HEK293 (cell line): Measurements from ENCODE around the gene PDLIM4.

Experiments used
- CTCF ChIA-PET: fragments of 350-600 bp; formaldehyde crosslinking; extraction: SDS; loops from one replicate; lab custom pipeline; 2021; ENCODE audit warnings: antibody characterized with exemption; lab: Yijun Ruan, JAX
- POLR2A ChIA-PET: fragments of 300-600 bp; formaldehyde crosslinking; extraction: SDS; loops from one replicate; lab custom pipeline; 2020; ENCODE audit warnings: antibody characterized with exemption, inconsistent platforms; lab: Yijun Ruan, JAX
- H3K27ac ChIP-seq: fragments of 200-500 bp; sonication (Bioruptor generic); 2 replicates; pipeline ENCODE4 v1.5.1; 2014; ENCODE audit warnings: low read depth, low read length, control low read depth, inconsistent platforms; ENCODE audit errors: extremely low read depth
- H3K36me3 ChIP-seq, 2 experiments: fragments of 200-500 bp in 1 of 2; sonication (Bioruptor generic) in 1 of 2; 1 replicate in 1 of 2; 2 replicates in 1 of 2; pipeline ENCODE4 v1.5.1; 2014 to 2017; ENCODE audit warnings: inconsistent platforms in 2 of 2, low read length in 2 of 2; ENCODE audit not compliant: control insufficient read depth in 2 of 2, insufficient read depth in 1 of 2
- H3K4me1 ChIP-seq: fragments of 200-500 bp; sonication (Bioruptor generic); 2 replicates; pipeline ENCODE4 v1.5.1; 2014; ENCODE audit warnings: mild to moderate bottlenecking, low read length, inconsistent platforms; ENCODE audit not compliant: control insufficient read depth, insufficient read depth
- H3K4me3 ChIP-seq: 2 replicates; pipeline ENCODE4 v1.5.1; 2011; ENCODE audit warnings: low read depth, mild to moderate bottlenecking, control low read depth, low read length, moderate library complexity
- H3K9me3 ChIP-seq: fragments of 200-500 bp; sonication (Bioruptor generic); 2 replicates; pipeline ENCODE4 v1.5.1; 2014; ENCODE audit warnings: low read depth, low read length, inconsistent platforms; ENCODE audit not compliant: control insufficient read depth, insufficient read depth
- EGR2 ChIP-seq: fragments of 450-650 bp; formaldehyde crosslinking; IDR thresholded peaks from 2 replicates; pipeline ENCODE4 v1.5.1; 2016; ENCODE audit warnings: low read depth, missing biosample characterization, missing genetic modification characterization
- GLIS2 ChIP-seq: fragments of 450-650 bp; formaldehyde crosslinking; IDR thresholded peaks from 2 replicates; pipeline ENCODE4 v1.5.1; 2016; ENCODE audit warnings: missing biosample characterization, missing genetic modification characterization
- KLF1 ChIP-seq: fragments of 450-650 bp; formaldehyde crosslinking; IDR thresholded peaks from 2 replicates; pipeline ENCODE4 v1.5.1; 2016; ENCODE audit warnings: missing biosample characterization, missing genetic modification characterization
- MZF1 ChIP-seq: fragments of 450-650 bp; formaldehyde crosslinking; IDR thresholded peaks from 2 replicates; pipeline ENCODE4 v1.5.1; 2017; ENCODE audit warnings: missing biosample characterization, missing genetic modification characterization, borderline replicate concordance
- ZFP69B ChIP-seq: fragments of 450-650 bp; formaldehyde crosslinking; IDR thresholded peaks from 2 replicates; pipeline ENCODE4 v1.5.1; 2016; ENCODE audit warnings: missing biosample characterization, missing genetic modification characterization
- ZNF169 ChIP-seq: fragments of 450-650 bp; formaldehyde crosslinking; IDR thresholded peaks from 2 replicates; pipeline ENCODE4 v1.5.1; 2016; ENCODE audit warnings: missing biosample characterization, missing genetic modification characterization
- ZNF2 ChIP-seq: fragments of 450-650 bp; formaldehyde crosslinking; IDR thresholded peaks from 2 replicates; pipeline ENCODE4 v1.5.1; 2016; ENCODE audit warnings: missing biosample characterization, missing genetic modification characterization
- ZNF302 ChIP-seq: fragments of 450-650 bp; formaldehyde crosslinking; IDR thresholded peaks from 2 replicates; pipeline ENCODE4 v1.5.1; 2016; ENCODE audit warnings: missing biosample characterization, missing genetic modification characterization, low read depth
- ZNF341 ChIP-seq: fragments of 450-650 bp; formaldehyde crosslinking; IDR thresholded peaks from 2 replicates; pipeline ENCODE4; 2016; ENCODE audit warnings: low read depth, missing biosample characterization, missing genetic modification characterization
- ZNF350 ChIP-seq: fragments of 450-650 bp; formaldehyde crosslinking; IDR thresholded peaks from 2 replicates; pipeline ENCODE4 v1.5.0; 2017; ENCODE audit warnings: missing biosample characterization, mild to moderate bottlenecking, missing genetic modification characterization
- ZNF391 ChIP-seq: fragments of 450-650 bp; formaldehyde crosslinking; IDR thresholded peaks from 2 replicates; pipeline ENCODE4 v1.5.1; 2016; ENCODE audit warnings: low read depth, missing biosample characterization, missing genetic modification characterization, borderline replicate concordance
- ZNF426 ChIP-seq: fragments of 450-650 bp; formaldehyde crosslinking; IDR thresholded peaks from 2 replicates; pipeline ENCODE4 v1.5.1; 2017; ENCODE audit warnings: missing biosample characterization, missing genetic modification characterization, mild to moderate bottlenecking, inconsistent platforms, moderate library complexity
- ZNF521 ChIP-seq: fragments of 450-650 bp; formaldehyde crosslinking; IDR thresholded peaks from 2 replicates; pipeline ENCODE4 v1.5.1; 2017; ENCODE audit warnings: missing biosample characterization, mild to moderate bottlenecking, missing genetic modification characterization
- ZNF558 ChIP-seq: fragments of 450-650 bp; formaldehyde crosslinking; IDR thresholded peaks from 2 replicates; pipeline ENCODE4 v1.5.1; 2016; ENCODE audit warnings: missing biosample characterization, missing genetic modification characterization
- ZNF561 ChIP-seq: fragments of 450-650 bp; IDR thresholded peaks from 2 replicates; pipeline ENCODE4 v1.5.1; 2018; ENCODE audit warnings: missing biosample characterization, missing genetic modification characterization, borderline replicate concordance
- ZNF701 ChIP-seq: fragments of 450-650 bp; formaldehyde crosslinking; IDR thresholded peaks from 2 replicates; pipeline ENCODE4 v1.5.1; 2016; ENCODE audit warnings: missing biosample characterization, missing genetic modification characterization
- ZNF791 ChIP-seq: fragments of 450-650 bp; formaldehyde crosslinking; IDR thresholded peaks from 2 replicates; pipeline ENCODE4 v1.5.1; 2016; ENCODE audit warnings: missing biosample characterization, missing genetic modification characterization
- TF ChIP-seq, protein P1 (sequence below): fragments of 450-650 bp; formaldehyde crosslinking; IDR thresholded peaks from 2 replicates; pipeline ENCODE4 v1.5.1; 2016; ENCODE audit warnings: missing biosample characterization, missing genetic modification characterization

Gene PDLIM4

DNA sequence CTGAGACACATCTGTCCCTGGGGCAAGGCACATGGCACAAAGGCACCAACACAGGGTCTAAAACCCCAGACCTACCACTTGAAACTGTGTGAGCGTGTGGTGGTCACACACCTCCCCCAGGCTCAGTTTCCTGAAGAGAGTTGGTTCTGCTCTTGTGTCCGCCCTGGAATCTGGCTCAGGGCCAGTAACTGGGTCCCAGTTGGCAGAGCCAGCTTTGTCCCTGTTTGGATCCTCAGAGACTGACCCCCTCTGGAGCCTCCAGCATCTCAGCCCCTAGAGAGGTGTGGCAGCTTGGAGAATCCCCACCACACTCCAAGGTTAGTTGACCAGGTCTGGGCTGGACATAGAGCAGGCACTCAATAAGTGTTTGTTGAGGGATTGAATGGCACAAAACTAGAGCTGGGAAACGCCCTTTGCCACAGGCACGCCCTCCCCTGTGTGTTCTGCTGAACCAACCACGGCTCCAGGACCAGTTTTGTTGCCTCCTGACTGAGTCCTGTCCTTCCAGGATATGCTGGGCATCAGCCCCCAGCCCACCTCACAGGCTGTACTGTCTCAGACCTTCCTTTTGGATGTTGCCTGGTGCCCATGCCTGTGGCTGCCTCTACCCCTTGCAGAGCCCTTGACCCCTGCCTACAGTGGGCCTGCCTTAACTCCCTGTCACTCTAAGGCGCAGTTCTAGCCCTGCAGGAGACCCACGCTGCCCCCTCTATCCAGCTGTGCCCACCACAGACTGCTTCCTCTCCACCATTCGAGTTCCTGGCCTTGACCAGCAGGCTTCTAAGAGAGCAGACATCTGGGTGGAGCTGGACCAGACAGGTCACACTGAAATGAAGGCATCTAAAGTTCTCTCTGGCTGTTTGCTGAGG is 3.8 kb upstream of the PDLIM4 start:
- no peak overlapping the region for H3K4me3 ChIP-seq
- H3K9me3 ChIP-seq, result no peaks in the 10 kb centered on the region
- H3K27ac ChIP-seq, result no peak overlapping the region
- no peaks in the 10 kb centered on the region for H3K4me1 ChIP-seq
- H3K36me3 ChIP-seq, result no peaks in the 10 kb centered on the region
- CTCF ChIA-PET, result interaction anchor here (0.9 to 1.4 kb wide), 2 partner anchors 11 to 15 kb away, joined by 4 to 5 read pairs; no protein-coding TSS in a partner anchor
- POLR2A ChIA-PET, result no interaction called here
- TF ChIP-seq ZNF701 (tag by site-specific recombination) (no peak), ZNF2 (tag by site-specific recombination) (no peak), KLF1 (peak; percentile 46; the same call in 1 of the 2 replicates), ZNF558 (no peak), ZNF426 (no peak), ZNF391 (tag by site-specific recombination) (no peak), MZF1 (no peak)
- TF ChIP-seq, protein P1, sequence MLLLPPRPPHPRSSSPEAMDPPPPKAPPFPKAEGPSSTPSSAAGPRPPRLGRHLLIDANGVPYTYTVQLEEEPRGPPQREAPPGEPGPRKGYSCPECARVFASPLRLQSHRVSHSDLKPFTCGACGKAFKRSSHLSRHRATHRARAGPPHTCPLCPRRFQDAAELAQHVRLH (tag by site-specific recombination), result no peak

DNA sequence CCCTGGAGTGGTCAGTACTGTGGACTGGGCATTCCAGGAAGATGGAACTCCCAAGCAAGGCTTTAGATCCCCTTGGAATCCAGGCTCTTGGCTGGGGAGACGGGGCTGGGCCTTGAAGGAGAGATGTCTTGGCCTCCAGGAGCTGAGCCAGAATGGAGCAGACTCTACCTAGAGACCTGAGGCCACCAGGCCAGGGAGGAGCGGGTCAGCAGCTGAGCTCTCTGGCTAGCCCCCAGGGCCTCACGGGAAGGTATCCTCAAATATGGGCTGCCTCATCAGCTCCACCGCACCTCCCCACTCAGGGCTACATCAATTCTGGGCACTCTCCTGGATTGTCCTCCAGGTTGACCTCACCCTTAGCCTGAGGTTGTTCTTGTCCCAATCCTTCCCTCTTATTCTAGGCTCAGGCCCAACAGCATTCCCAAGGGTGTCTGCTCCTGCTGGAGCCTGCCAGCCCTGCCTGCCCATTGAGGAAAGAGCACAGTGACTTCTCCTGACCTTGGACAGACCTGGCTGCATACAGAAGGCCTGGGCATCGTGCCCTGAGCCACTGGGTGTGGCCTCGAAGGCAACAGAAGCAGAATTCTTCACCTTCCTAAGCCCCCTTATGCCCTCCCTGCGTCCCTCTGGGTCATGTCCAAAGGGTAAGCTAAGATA is 3.0 kb upstream of the PDLIM4 start:
- POLR2A ChIA-PET, result no interaction called here
- H3K9me3 ChIP-seq, result no peaks in the 10 kb centered on the region
- no peak for TF ChIP-seq ZNF521 (tag by site-specific recombination)
- TF ChIP-seq ZNF302 (tag by site-specific recombination), result no peak
- TF ChIP-seq ZNF561 (tag by site-specific recombination), result no peak
- no peak for TF ChIP-seq ZNF341 (tag by site-specific recombination)
- H3K4me3 ChIP-seq, result no peak overlapping the region
- no peaks in the 10 kb centered on the region for H3K36me3 ChIP-seq
- CTCF ChIA-PET, result interaction anchor here (0.6 to 1.4 kb wide), 3 partner anchors 11 to 239 kb away, joined by 4 to 5 read pairs (median 4); no protein-coding TSS in a partner anchor
- no peak overlapping the region for H3K27ac ChIP-seq
- no peaks in the 10 kb centered on the region for H3K4me1 ChIP-seq

DNA sequence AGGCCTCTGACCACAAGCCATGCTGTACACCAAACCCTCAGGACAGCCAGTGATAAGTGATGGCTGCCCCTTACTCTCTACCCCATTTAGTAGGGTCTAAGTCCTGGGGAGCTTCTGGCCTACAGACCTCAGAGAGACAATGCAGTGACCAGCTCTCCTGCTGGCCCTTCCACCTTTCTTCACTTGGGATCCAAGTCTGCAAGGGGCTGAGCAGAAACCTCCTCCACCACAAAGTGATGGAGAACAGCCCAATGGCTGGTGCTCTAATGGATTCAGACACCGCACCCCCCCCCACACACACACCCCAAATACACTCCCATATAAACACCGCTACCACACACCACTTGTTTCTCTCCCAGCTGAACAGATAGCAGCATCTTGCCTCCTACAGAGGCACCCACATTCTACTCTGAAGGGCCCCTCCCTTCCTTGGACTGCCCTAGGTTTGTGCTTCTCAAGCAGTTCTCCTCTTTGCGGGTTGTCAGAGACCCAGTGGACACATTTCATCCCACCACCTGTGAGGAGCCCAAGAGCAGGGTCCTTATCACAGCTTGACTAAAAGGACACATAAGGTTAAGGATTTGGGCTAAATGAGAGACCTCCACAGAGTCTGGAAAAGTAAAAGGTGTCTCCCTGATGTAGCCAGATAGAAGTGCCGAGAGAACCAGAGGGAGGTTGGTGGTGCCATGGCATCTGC is 1.3 kb upstream of the PDLIM4 start:
- H3K36me3 ChIP-seq, result no peaks in the 10 kb centered on the region
- CTCF ChIA-PET, result interaction anchor here (0.8 to 1.4 kb wide), 3 partner anchors 16 to 66 kb away, joined by 3 to 7 read pairs (median 3); no protein-coding TSS in a partner anchor
- POLR2A ChIA-PET, result no interaction called here
- TF ChIP-seq ZNF169 (tag by site-specific recombination) (no peak), EGR2 (tag by site-specific recombination) (peak; percentile 38; the same call in 1 of the 2 replicates), ZFP69B (tag by site-specific recombination) (no peak), ZNF350 (no peak), GLIS2 (tag by site-specific recombination) (no peak), ZNF426 (no peak), ZNF791 (no peak)
- TF ChIP-seq, all 188 proteins: peak for 1
- Histone ChIP-seq H3K4me1 (no peaks in the 10 kb centered on the region), H3K27ac (no peak overlapping the region), H3K9me3 (no peaks in the 10 kb centered on the region), H3K4me3 (no peak overlapping the region)
